GM12878 (cell line): ENCODE data around the gene VSIG10L. TPM values are rescaled to one million over a fixed set of nuclear protein-coding genes. Genes with fewer than 3 reads are reported as not detected.

Experiments
- ATAC-seq: fragments of 200-7000 bp; cut with Tn5 transposase; 3 replicates; pipeline ENCODE4 v1.9.1; 2020; ENCODE audit warnings: mild to moderate bottlenecking, moderate library complexity
- BruUV-seq: library from RNA; stranded (reverse); fragments of 400-500 nt; replicated peaks from 2 replicates; lab custom pipeline; 2021; lab: Mats Ljungman, UMichigan
- CTCF ChIA-PET: fragments of 300-600 bp; sonication (Branson Sonifier 250); formaldehyde crosslinking; extraction: SDS; loops from one replicate; lab custom pipeline; 2021; ENCODE audit warnings: inconsistent platforms; lab: Yijun Ruan, JAX
- POLR2A ChIA-PET: fragments of 350-600 bp; formaldehyde crosslinking; extraction: SDS; loops from one replicate; lab custom pipeline; 2021; ENCODE audit warnings: inconsistent platforms; lab: Charles Lee
- RAD21 ChIA-PET: fragments of 300-600 bp; sonication (Branson Sonifier 250); formaldehyde crosslinking; loops from one replicate; lab custom pipeline; 2023; ENCODE audit warnings: antibody characterized with exemption; ENCODE audit not compliant: unreplicated experiment; lab: Charles Lee
- SMC1A ChIA-PET: fragments of 300-600 bp; sonication (Branson Sonifier 250); formaldehyde crosslinking; loops from one replicate; lab custom pipeline; 2023; ENCODE audit not compliant: unreplicated experiment, uncharacterized antibody; lab: Charles Lee
- DNase-seq: peaks from one replicate; pipeline ENCODE4 v3.0.0-alpha.2; 2011; ENCODE audit warnings: low read depth, low spot score
- FAIRE-seq: peaks from 3 replicates; lab custom pipeline; 2011; peaks lifted over from hg19 to GRCh38; lab: Jason Lieb, UNC
- H2AFZ ChIP-seq: 2 replicates; pipeline ENCODE4 v1.6.0; 2011; ENCODE audit warnings: low read depth, low read length, control low read depth; ENCODE audit not compliant: control insufficient read depth
- H3K27ac ChIP-seq: 2 replicates; pipeline ENCODE4 v1.5.1; 2011; ENCODE audit warnings: control low read depth; ENCODE audit not compliant: control insufficient read depth, insufficient read depth
- H3K27me3 ChIP-seq, 2 experiments: replicated peaks in 1 of 2; 2 replicates each; pipeline versions ENCODE4 v1.6.0 to v1.6.1; 2011; ENCODE audit warnings: low read length in 1 of 2; ENCODE audit not compliant: control insufficient read depth in 2 of 2, insufficient read depth in 2 of 2
- H3K36me3 ChIP-seq, 2 experiments: 2 replicates each; pipeline ENCODE4 v1.5.1; 2011; ENCODE audit warnings: low read length in 1 of 2; ENCODE audit not compliant: control insufficient read depth in 2 of 2, insufficient read depth in 2 of 2
- H3K4me1 ChIP-seq: 2 replicates; pipeline ENCODE4 v1.6.1; 2011; ENCODE audit warnings: mild to moderate bottlenecking, low read length, moderate library complexity, mixed read lengths; ENCODE audit not compliant: control insufficient read depth, insufficient read depth
- H3K4me2 ChIP-seq: 2 replicates; pipeline ENCODE4 v1.6.0; 2011; ENCODE audit warnings: control low read depth; ENCODE audit not compliant: control insufficient read depth, insufficient read depth
- H3K4me3 ChIP-seq: fragments of 200-600 bp; sonication (generic); 2 replicates; pipeline ENCODE4 v1.5.1; 2016
- H3K79me2 ChIP-seq: 2 replicates; pipeline ENCODE4 v1.6.0; 2011; ENCODE audit warnings: low read length; ENCODE audit not compliant: control insufficient read depth, insufficient read depth
- H3K9ac ChIP-seq: 2 replicates; pipeline ENCODE4 v1.8.0; 2011; ENCODE audit warnings: low read length, control low read depth, mixed read lengths; ENCODE audit not compliant: control insufficient read depth, insufficient read depth
- H3K9me3 ChIP-seq: replicated peaks from 3 replicates; pipeline ENCODE4 v1.5.1; 2011; ENCODE audit warnings: mild to moderate bottlenecking, low read length; ENCODE audit not compliant: control insufficient read depth, insufficient read depth
- H4K20me1 ChIP-seq: 2 replicates; pipeline ENCODE4 v1.6.0; 2011; ENCODE audit not compliant: control insufficient read depth, insufficient read depth
- MTA3 ChIP-seq: IDR thresholded peaks from 2 replicates; pipeline ENCODE4 v1.6.1; 2012; ENCODE audit warnings: low read length, inconsistent platforms, borderline replicate concordance
- SMARCA5 ChIP-seq: fragments of 450-650 bp; IDR thresholded peaks from 2 replicates; pipeline ENCODE4 v1.6.1; 2017; ENCODE audit warnings: mild to moderate bottlenecking
- WGBS: methylation state at CpG from one replicate; pipeline ENCODE4 v1.1.6; 2016; ENCODE audit warnings: low lambda C conversion rate; ENCODE audit not compliant: insufficient replicate concordance, insufficient coverage; ENCODE audit errors: missing lambda C conversion rate; 5-methylcytosine and 5-hydroxymethylcytosine counted together
- in situ Hi-C: fragments of 300-500 bp; cut with MboI; formaldehyde crosslinking; loops from 9 replicates; pipeline ENCODE4 v1.14.3; 2018; ENCODE audit warnings: mixed read lengths
- intact Hi-C: fragments of 100-400 bp; cut with micrococcal nuclease; formaldehyde crosslinking; loops from one replicate; pipeline ENCODE4 v1.14.2; 2022; ENCODE audit not compliant: unreplicated experiment
- polyA plus RNA-seq, 11 experiments: library from polyadenylated mRNA; depleted of rRNA in 4 of 11; unstranded in 6 of 11; stranded (reverse) in 5 of 11; fragments of >200 nt; fragmentation: Nextera tagmentation in 4 of 11; fragmentation: Illumina TruSeq in 1 of 11; extraction: Ambion mirVana in 4 of 11; extraction: Trizol in 1 of 11; gene quantifications; 1 replicate in 1 of 11; 2 replicates in 10 of 11; pipeline versions ENCODE4 v1.2.1 to v1.2.3, GENCODE V29; 2011 to 2016; ENCODE audit warnings: inconsistent platforms in 2 of 11, missing spikeins in 2 of 11, low read depth in 1 of 11
- total RNA-seq, 4 experiments: library from RNA; depleted of rRNA in 3 of 4; stranded (reverse); fragments of >200 nt in 3 of 4; fragmentation: Illumina TruSeq in 1 of 4; extraction: Trizol in 1 of 4; gene quantifications; 2 replicates each; pipeline versions ENCODE4 v1.2.1 to v1.2.3, GENCODE V29; 2013 to 2021
- TF ChIP-seq, protein P1 (sequence below): fragments of 450-650 bp; IDR thresholded peaks from 2 replicates; pipeline ENCODE4 v1.6.1; 2018; ENCODE audit warnings: borderline replicate concordance, mild to moderate bottlenecking; ENCODE audit not compliant: partially characterized antibody

Gene VSIG10L
- total and polyA plus RNA-seq, 10 of the 15 experiments (the other 5 are each of a cell fraction or from before 2014, with no cell fraction given) = 0.09 to 0.93 (median 0.49) TPM

DNA sequence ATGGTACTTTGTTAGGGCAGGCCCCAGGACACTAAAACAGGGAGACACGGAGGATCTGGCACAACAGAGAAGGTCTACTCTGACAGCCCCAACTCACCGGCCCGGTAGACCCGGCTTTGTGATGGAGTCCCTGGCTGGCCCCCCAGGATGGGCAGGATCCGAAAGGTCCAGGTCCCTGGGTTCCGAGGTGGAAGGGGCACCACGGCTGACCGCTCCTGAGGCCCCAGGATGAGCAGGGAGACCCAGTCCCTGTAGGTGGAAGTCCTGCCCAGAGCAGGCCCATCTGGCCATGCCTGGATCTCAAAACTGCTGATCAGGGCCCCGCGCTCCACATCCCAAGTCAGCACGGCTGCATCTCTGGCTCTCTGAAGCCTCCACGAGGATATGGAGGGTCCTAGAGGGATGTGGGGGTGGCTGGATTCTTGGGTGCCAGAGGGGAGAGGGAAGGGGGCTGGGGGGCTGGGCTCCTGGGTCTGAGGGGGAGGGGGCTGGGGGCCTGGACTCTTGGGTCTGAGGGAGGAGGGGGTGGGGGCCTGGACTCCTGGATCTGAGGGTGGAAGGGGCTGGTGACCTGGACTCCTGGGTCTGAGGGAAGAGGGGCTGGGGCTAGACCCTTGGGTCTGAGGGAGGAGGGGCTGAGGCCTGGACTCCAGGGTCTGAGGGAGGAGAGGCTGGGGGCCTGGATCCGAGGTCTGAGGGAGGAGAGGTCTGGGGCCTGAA, 4.6 kb downstream of the VSIG10L start:
- intact Hi-C loops (loop anchor here (10.0 kb wide), 1 partner anchor 318 kb away; no protein-coding TSS in a partner anchor), in situ Hi-C loops (loop anchor here (5.0 kb wide), 2 partner anchors 100 to 325 kb away; no protein-coding TSS in a partner anchor)
- H3K27me3 ChIP-seq = no peaks in the 10 kb centered on the region
- no peak overlapping the region for H3K4me2 ChIP-seq
- TF ChIP-seq MTA3 = no peak
- no peak for TF ChIP-seq SMARCA5
- TF ChIP-seq, protein P1, sequence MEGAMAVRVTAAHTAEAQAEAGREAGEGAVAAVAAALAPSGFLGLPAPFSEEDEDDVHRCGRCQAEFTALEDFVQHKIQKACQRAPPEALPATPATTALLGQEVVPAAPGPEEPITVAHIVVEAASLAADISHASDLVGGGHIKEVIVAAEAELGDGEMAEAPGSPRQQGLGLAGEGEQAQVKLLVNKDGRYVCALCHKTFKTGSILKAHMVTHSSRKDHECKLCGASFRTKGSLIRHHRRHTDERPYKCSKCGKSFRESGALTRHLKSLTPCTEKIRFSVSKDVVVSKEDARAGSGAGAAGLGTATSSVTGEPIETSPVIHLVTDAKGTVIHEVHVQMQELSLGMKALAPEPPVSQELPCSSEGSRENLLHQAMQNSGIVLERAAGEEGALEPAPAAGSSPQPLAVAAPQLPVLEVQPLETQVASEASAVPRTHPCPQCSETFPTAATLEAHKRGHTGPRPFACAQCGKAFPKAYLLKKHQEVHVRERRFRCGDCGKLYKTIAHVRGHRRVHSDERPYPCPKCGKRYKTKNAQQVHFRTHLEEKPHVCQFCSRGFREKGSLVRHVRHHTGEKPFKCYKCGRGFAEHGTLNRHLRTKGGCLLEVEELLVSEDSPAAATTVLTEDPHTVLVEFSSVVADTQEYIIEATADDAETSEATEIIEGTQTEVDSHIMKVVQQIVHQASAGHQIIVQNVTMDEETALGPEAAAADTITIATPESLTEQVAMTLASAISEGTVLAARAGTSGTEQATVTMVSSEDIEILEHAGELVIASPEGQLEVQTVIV = no peak
- ChIA-PET POLR2A (interaction anchor here (0.7 to 1.1 kb wide), 2 partner anchors 30 to 82 kb away, joined by 3 to 5 read pairs; no protein-coding TSS in a partner anchor), SMC1A (interaction anchor here (0.7 to 1.2 kb wide), 5 partner anchors 12 to 80 kb away, joined by 3 to 5 read pairs (median 5); partner anchors contain the start of gene SIGLEC10), RAD21 (interaction anchor here (0.7 to 3.2 kb wide), 3 partner anchors 34 to 70 kb away, joined by 3 to 32 read pairs (median 10); no protein-coding TSS in a partner anchor), CTCF (interaction anchor here (0.8 to 5.1 kb wide), 8 partner anchors 28 to 320 kb away, joined by 3 to 47 read pairs (median 6); no protein-coding TSS in a partner anchor)
- H3K4me1 ChIP-seq = peaks cover 4% of the 10 kb centered on the region
- no peak overlapping the region for H3K27ac ChIP-seq
- no peak overlapping the region for H3K9ac ChIP-seq
- no TSS peak for BruUV-seq
- 83% methylated on average over 13 of the region's 13 CpGs for WGBS
- no peaks in the 10 kb centered on the region; the same call in 2 of the 3 replicates for H3K9me3 ChIP-seq
- H4K20me1 ChIP-seq = no peaks in the 10 kb centered on the region
- no peaks in the 10 kb centered on the region for H3K79me2 ChIP-seq
- H3K4me3 ChIP-seq = no peak overlapping the region
- no peaks in the 10 kb centered on the region for H3K36me3 ChIP-seq
- no peak overlapping the region for H2AFZ ChIP-seq
- DNase-seq (no peak), FAIRE-seq (no peak), ATAC-seq (no peak)
